Measurements from ENCODE around the gene ASF1B. TPM values are rescaled to one million over a fixed set of nuclear protein-coding genes. Genes with fewer than 3 reads are reported as not detected.

The ASF1B gene
- polyA plus RNA-seq, 1 experiment = 2.8 TPM

DNA sequence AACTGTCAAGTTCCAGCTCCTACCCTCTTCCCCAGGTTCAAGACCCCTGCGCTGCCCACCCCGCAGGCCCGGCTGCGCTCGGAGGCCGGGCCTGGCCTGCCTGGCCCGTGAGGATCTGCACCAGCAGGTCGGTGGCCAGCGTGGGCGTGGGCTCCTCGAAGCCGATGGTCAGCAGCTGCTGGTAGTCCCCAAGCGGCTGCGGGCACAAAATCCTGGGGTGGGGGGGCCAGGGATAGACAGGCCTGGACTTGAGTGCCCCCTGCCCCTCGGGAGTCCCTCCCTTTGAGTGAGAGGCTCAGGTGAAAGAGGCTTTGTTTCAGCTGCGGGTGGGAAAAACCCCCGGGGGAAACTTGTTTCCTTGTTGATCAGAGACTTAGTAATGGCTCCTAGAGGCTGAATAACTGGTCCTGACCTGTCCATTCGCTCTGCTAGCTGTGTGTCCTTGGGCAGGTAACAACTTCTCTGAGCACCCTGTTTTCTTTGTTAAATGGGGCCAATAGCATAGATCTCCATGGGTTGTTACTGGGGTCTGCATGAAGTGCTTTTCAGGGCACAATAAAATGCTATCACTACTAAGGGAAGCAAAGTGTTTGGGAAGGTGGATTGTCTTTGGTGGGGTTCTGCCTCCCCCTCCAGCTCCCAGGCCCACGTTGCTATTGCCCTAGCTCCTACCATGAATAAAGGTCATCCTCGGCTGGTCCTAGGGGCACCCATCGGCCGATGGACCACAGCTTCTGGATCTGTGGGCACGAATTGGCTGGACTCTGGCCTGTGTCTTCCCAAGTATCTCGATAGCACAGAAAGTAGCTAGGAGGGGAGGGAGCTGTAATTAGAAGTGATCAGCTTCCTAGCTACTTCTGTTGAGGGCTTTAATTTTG, 54.4 kb downstream of the ASF1B start:
- Histone ChIP-seq H3K4me3 (ENCODE audit: low read depth, low read length) (peak overlapping the region; percentile 75), H3K27me3 (ENCODE audit: control insufficient read depth, insufficient read depth, low read length) (no peaks in the 10 kb centered on the region), H3K9me3 (ENCODE audit: control insufficient read depth, insufficient read depth, low read length) (no peaks in the 10 kb centered on the region; the same call in 1 of the 2 replicates), H3K27ac (ENCODE audit: low read depth, low read length) (peak overlapping the region; percentile 86)
- DNase-seq (ENCODE audit: low read depth, low spot score) = no peak
- ChIA-PET CTCF (interaction anchor here (1.3 to 1.7 kb wide), 3 partner anchors 54 to 266 kb away, joined by 3 to 5 read pairs (median 4); partner anchors contain the start of gene ASF1B), POLR2A (interaction anchor here (0.6 to 1.5 kb wide), 5 partner anchors 9 to 243 kb away, joined by 3 to 10 read pairs (median 3); partner anchors contain the start of gene PRKACA)
- TF ChIP-seq, protein P1, sequence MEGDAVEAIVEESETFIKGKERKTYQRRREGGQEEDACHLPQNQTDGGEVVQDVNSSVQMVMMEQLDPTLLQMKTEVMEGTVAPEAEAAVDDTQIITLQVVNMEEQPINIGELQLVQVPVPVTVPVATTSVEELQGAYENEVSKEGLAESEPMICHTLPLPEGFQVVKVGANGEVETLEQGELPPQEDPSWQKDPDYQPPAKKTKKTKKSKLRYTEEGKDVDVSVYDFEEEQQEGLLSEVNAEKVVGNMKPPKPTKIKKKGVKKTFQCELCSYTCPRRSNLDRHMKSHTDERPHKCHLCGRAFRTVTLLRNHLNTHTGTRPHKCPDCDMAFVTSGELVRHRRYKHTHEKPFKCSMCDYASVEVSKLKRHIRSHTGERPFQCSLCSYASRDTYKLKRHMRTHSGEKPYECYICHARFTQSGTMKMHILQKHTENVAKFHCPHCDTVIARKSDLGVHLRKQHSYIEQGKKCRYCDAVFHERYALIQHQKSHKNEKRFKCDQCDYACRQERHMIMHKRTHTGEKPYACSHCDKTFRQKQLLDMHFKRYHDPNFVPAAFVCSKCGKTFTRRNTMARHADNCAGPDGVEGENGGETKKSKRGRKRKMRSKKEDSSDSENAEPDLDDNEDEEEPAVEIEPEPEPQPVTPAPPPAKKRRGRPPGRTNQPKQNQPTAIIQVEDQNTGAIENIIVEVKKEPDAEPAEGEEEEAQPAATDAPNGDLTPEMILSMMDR (IDR thresholded peaks at IDR 0.05; ENCODE audit: low read depth, low read length) = no peak

GRCh38 chr19:14080887-14081796, 55.2 kb downstream of the ASF1B start:
- POLR2A ChIA-PET = interaction anchor here (0.5 to 1.5 kb wide), 6 partner anchors 8 to 242 kb away, joined by 3 to 10 read pairs (median 4); partner anchors contain the start of gene PRKACA
- Histone ChIP-seq H3K9me3 (ENCODE audit: control insufficient read depth, insufficient read depth, low read length) (no peaks in the 10 kb centered on the region; the same call in 1 of the 2 replicates), H3K27me3 (ENCODE audit: control insufficient read depth, insufficient read depth, low read length) (no peaks in the 10 kb centered on the region), H3K4me3 (ENCODE audit: low read depth, low read length) (peak overlapping the region; percentile 75), H3K27ac (ENCODE audit: low read depth, low read length) (peak overlapping the region; percentile 86)
- CTCF ChIA-PET = interaction anchor here (0.6 to 1.6 kb wide), 3 partner anchors 200 to 269 kb away, joined by 3 to 4 read pairs (median 4); no protein-coding TSS in a partner anchor
- TF ChIP-seq, protein P1 (IDR thresholded peaks at IDR 0.05; ENCODE audit: low read depth, low read length) = no peak
- peak; percentile 99 for DNase-seq (ENCODE audit: low read depth, low spot score)

GRCh38 chr19:14078411-14078810, 58.0 kb downstream of the ASF1B start:
- ChIA-PET CTCF (interaction anchor here (1.0 to 1.8 kb wide), 4 partner anchors 19 to 401 kb away, joined by 3 to 5 read pairs (median 4); partner anchors contain the start of gene ASF1B), POLR2A (interaction anchor here (0.7 kb wide), 1 partner anchor 169 kb away, joined by 4 read pairs; no protein-coding TSS in a partner anchor)
- H3K9me3 ChIP-seq (ENCODE audit: control insufficient read depth, insufficient read depth, low read length) = no peaks in the 10 kb centered on the region; the same call in 1 of the 2 replicates
- H3K27ac ChIP-seq (ENCODE audit: low read depth, low read length) = no peak overlapping the region
- H3K27me3 ChIP-seq (ENCODE audit: control insufficient read depth, insufficient read depth, low read length) = no peaks in the 10 kb centered on the region
- DNase-seq (ENCODE audit: low read depth, low spot score) = no peak
- no peak overlapping the region for H3K4me3 ChIP-seq (ENCODE audit: low read depth, low read length)
- TF ChIP-seq, protein P1 (IDR thresholded peaks at IDR 0.05; ENCODE audit: low read depth, low read length) = no peak

DNA sequence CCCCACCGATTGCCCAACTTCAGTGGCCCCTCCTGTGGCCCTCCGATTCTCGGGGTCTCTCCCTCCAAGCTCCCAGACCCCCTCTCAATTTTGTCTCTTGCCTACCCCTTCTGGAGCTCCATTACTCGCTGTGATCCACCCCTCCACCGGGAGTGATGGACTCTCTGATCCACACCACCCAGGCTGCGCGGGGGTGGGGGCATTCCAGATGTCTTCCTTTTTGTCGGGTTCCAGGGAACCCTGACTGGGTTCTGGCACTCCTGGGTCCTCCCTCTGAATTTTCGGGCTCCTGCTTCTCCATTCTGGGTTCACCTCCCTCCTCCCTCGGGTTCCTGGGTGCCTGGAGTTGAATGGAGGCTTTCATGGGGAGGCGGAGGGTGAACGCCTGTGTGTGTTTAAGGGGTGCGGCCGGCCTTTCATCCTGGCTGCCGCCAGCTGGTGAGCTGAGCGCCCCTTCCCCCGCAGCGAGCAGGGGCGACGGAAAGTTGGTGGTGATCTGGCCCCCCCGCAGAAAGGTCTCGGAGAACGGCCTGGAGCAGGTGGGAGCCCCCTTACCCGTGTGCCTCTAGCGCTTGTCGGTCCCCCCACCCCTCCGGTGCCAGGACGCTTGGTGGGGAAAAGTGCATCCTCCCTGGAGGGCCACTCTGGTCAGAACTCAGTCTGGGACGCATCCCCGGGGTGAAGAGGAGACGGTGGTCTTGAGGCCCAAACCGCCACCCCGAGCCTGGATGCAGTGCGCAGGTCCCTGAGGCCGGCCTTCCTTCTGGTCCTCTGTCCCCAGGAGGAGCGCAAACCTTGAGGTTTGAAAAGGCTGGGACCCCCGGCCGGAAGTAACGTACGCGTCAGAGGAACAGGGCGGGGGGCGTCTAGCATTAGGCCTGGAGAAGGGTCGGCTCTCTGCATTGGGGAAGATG, 62.2 kb downstream of the ASF1B start:
- no peak overlapping the region for H3K27ac ChIP-seq (ENCODE audit: low read depth, low read length)
- ChIA-PET POLR2A (interaction anchor here (0.6 kb wide), 1 partner anchor 68 kb away, joined by 3 read pairs; the partner anchor contains the start of gene RFX1), CTCF (interaction anchor here (0.6 to 6.4 kb wide), 5 partner anchors 14 to 274 kb away, joined by 3 to 68 read pairs (median 4); partner anchors contain the start of gene PALM3)
- DNase-seq (ENCODE audit: low read depth, low spot score) = no peak
- H3K9me3 ChIP-seq (ENCODE audit: control insufficient read depth, insufficient read depth, low read length) = no peaks in the 10 kb centered on the region; the same call in 1 of the 2 replicates
- no peaks in the 10 kb centered on the region for H3K27me3 ChIP-seq (ENCODE audit: control insufficient read depth, insufficient read depth, low read length)
- TF ChIP-seq, protein P1 (IDR thresholded peaks at IDR 0.05; ENCODE audit: low read depth, low read length) = 0 out of 2 replicates have a peak, but pooled peaks have one; percentile 7
- peak overlapping the region; percentile 74 for H3K4me3 ChIP-seq (ENCODE audit: low read depth, low read length)
